Measurements from ENCODE around the gene HOXB5. TPM values are rescaled to one million over a fixed set of nuclear protein-coding genes. Genes with fewer than 3 reads are reported as not detected.

Gene HOXB5
- total RNA-seq, 1 donor from 2014 or later = not detected

DNA sequence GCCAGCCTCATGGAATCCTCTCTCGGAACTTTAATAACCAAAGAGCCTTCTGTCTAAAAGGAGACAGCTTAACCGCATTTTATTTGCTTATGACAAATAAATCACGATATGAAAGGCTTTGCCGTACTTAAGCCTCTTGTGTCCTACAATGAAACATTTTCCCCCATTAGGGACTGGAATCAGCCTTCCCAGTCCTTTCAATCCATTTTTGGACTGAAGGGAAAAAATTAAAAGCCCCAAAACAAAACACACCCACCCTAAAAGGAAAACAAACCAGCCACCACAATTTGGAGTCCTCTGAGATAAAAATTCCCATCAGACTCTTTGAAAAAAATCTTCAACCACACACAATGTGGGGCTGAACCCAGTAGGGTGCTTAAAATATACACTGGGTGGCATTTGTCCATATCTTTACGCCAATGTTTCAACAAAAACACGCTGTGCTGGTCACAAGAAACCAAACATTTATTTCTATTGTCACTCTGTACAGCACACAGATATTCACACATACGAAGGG, 18.5 kb downstream of the HOXB5 start:
- Histone ChIP-seq H3K27ac (ENCODE audit: low read depth, low read length) (no peak overlapping the region), H3K36me3 (ENCODE audit: control insufficient read depth in 3 of 3, insufficient read depth in 3 of 3, low read length in 3 of 3) (no peaks in the 10 kb centered on the region), H3K9ac (ENCODE audit: low read depth in 1 of 3, low read length in 3 of 3) (no peak overlapping the region), H3K9me3 (ENCODE audit: control insufficient read depth in 3 of 3, low read length in 3 of 3) (no peaks in the 10 kb centered on the region), H3K27me3 (ENCODE audit: control insufficient read depth in 3 of 3, insufficient read depth in 3 of 3, low read length in 3 of 3) (peaks cover 29 to 88% (median 82%) of the 10 kb centered on the region in 3 donors), H3K4me1 (ENCODE audit: control insufficient read depth in 3 of 3, insufficient read depth in 3 of 3, low read length in 3 of 3) (peaks cover 12 to 21% (median 19%) of the 10 kb centered on the region in 3 donors), H3K4me3 (ENCODE audit: low read length in 3 of 3) (no peak overlapping the region)

DNA sequence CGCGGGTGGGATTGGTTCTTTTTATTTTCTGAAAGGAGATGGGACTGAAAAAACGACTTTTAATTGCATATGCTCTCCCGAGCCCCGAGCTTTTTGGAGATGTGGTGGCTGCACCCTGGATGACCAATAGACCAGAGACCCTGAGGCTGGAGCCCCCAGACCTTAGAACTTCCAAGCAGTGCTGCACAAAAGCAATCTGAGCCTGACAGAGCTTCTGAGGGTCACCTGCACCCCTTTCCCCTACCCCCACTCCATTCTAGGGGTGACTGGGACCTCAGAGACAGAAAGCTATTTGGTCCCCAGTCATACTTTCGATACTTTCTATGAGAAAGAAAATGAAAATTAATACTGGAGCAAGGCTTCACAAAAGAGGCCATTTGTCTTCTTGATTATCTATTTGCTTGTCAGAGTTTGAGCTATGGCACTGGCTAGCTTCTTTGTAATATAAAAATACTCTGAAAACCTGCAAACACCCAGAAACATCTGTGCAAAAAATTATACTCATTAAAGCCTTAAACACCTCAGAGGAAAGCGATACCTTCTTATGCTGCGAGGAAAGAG, 19.0 kb downstream of the HOXB5 start:
- no peak overlapping the region for H3K27ac ChIP-seq (ENCODE audit: low read depth, low read length)
- no peak overlapping the region for H3K4me3 ChIP-seq (ENCODE audit: low read length in 3 of 3)
- H3K9me3 ChIP-seq (ENCODE audit: control insufficient read depth in 3 of 3, low read length in 3 of 3) = no peaks in the 10 kb centered on the region
- no peaks in the 10 kb centered on the region for H3K36me3 ChIP-seq (ENCODE audit: control insufficient read depth in 3 of 3, insufficient read depth in 3 of 3, low read length in 3 of 3)
- H3K4me1 ChIP-seq (ENCODE audit: control insufficient read depth in 3 of 3, insufficient read depth in 3 of 3, low read length in 3 of 3) = peaks cover 12 to 21% (median 19%) of the 10 kb centered on the region in 3 donors
- peaks cover 27 to 89% (median 81%) of the 10 kb centered on the region in 3 donors for H3K27me3 ChIP-seq (ENCODE audit: control insufficient read depth in 3 of 3, insufficient read depth in 3 of 3, low read length in 3 of 3)
- no peak overlapping the region for H3K9ac ChIP-seq (ENCODE audit: low read depth in 1 of 3, low read length in 3 of 3)

DNA sequence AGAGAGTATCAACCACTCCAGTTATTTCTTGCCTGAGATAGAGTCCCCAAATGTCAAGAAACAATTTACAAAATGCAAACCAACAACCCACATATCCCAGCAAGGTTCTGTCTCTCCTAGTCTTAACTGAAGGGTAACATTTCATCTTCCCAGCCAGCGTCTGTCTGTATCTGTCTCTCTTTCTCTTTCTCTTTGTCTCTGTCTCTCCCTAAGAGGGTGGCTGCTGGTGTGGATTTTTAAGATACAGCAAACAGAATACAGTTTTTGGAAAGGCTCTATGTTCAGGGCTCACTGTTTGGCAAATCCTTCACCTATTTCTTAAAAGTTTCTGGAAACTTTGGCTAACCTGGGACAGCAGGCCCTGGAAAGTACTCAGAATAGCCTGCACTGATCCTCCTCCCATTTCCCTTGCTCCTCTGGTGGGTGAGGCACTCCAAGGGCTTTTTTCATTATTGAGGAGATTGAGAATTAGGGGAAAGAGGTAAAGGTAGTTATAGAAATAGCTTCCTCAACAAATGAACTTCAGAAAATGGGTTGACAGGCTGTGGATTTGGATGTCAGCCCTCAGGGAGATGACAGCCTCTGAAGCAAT, 21.7 kb downstream of the HOXB5 start:
- Histone ChIP-seq H3K4me1 (ENCODE audit: control insufficient read depth in 3 of 3, insufficient read depth in 3 of 3, low read length in 3 of 3) (peaks cover 12 to 16% (median 14%) of the 10 kb centered on the region in 3 donors), H3K9ac (ENCODE audit: low read depth in 1 of 3, low read length in 3 of 3) (no peak overlapping the region), H3K36me3 (ENCODE audit: control insufficient read depth in 3 of 3, insufficient read depth in 3 of 3, low read length in 3 of 3) (no peaks in the 10 kb centered on the region), H3K9me3 (ENCODE audit: control insufficient read depth in 3 of 3, low read length in 3 of 3) (no peaks in the 10 kb centered on the region), H3K4me3 (ENCODE audit: low read length in 3 of 3) (no peak overlapping the region), H3K27ac (ENCODE audit: low read depth, low read length) (no peak overlapping the region), H3K27me3 (ENCODE audit: control insufficient read depth in 3 of 3, insufficient read depth in 3 of 3, low read length in 3 of 3) (peaks cover 15 to 94% (median 87%) of the 10 kb centered on the region in 3 donors)

DNA sequence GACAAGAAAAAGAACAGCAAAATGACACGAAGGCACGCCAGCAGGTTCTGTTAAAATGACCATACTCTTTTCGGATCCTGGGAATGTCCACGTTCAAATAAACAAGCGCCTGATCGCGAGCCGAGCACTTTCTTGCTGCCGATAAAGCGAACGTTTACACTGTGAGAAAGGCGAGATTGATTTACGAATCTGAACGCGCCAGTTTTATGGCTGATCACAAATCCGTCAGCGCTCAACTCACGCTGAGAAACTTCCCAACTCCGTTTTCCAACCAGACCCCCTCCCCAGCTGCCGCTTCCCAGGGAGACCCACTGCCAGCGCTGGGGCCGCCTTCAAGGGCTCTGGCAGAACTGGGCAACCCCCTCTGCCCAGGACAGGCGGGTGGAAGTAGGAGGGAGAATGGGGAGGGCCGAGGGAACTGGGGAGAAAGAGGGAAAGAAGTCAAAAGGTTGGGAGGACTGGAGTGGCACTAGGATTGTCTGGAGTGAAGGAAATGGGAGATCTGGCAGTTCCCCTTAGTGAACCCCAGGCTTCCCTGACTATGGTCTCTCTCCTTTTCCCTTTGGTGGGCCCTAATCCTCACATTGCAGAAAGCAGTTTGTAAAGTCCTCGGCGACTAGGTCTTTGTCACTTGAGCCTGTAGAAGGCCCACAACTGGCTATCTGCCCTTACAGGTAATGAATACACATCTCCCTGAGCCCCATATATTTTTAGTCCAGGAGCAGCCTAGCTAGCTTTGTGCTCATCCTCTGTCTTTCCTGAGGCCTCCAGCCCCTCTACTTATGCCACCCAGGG, 22.4 kb downstream of the HOXB5 start:
- H3K27me3 ChIP-seq (ENCODE audit: control insufficient read depth in 3 of 3, insufficient read depth in 3 of 3, low read length in 3 of 3) = peaks cover 16 to 97% (median 90%) of the 10 kb centered on the region in 3 donors
- H3K4me1 ChIP-seq (ENCODE audit: control insufficient read depth in 3 of 3, insufficient read depth in 3 of 3, low read length in 3 of 3) = peaks cover 8 to 19% (median 13%) of the 10 kb centered on the region in 3 donors
- peak overlapping the region in 1 of 3 donors; percentile 27 for H3K9ac ChIP-seq (ENCODE audit: low read depth in 1 of 3, low read length in 3 of 3)
- H3K36me3 ChIP-seq (ENCODE audit: control insufficient read depth in 3 of 3, insufficient read depth in 3 of 3, low read length in 3 of 3) = no peaks in the 10 kb centered on the region
- H3K9me3 ChIP-seq (ENCODE audit: control insufficient read depth in 3 of 3, low read length in 3 of 3) = no peaks in the 10 kb centered on the region
- no peak overlapping the region for H3K27ac ChIP-seq (ENCODE audit: low read depth, low read length)
- H3K4me3 ChIP-seq (ENCODE audit: low read length in 3 of 3) = peak overlapping the region in 1 of 3 donors; percentile 48

DNA sequence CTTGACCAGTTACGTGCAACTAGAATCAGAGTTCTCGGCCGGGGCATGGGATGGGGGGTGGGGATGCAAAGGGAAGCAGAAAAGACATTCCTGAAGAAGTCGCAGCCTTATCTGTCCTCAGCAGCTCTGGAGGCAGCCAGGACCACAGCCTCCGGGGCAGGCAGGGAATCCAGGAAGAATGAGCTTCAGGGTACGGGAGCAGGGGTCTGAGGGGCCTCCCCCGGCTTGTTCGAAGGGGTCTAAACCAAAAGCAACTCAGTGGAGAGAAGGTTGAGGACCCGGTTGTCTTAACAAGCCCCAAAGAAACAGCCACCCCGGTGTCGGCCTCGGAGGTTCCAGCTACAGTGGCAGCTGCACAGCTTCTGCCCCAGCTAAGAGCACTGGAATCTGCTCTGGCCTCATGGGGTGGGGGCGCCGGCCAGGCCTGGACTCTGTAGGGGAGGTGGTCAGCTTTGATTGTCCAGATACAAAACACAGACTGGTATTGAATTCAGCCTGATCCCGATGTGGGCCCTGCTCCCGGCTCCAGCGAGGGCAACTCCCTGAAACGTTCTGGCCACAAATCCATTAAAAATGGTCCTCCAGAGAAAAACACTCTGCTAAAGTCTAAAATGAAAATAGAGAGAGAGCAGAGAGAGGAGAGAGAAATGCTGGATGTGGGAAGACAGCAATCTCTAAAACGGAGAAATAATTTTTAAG, 23.1 kb downstream of the HOXB5 start:
- H3K4me3 ChIP-seq (ENCODE audit: low read length in 3 of 3) = peak overlapping the region in 1 of 3 donors; percentile 48
- H3K9ac ChIP-seq (ENCODE audit: low read depth in 1 of 3, low read length in 3 of 3) = peak overlapping the region in 1 of 3 donors; percentile 61
- no peak overlapping the region for H3K27ac ChIP-seq (ENCODE audit: low read depth, low read length)
- H3K9me3 ChIP-seq (ENCODE audit: control insufficient read depth in 3 of 3, low read length in 3 of 3) = no peaks in the 10 kb centered on the region
- no peaks in the 10 kb centered on the region for H3K36me3 ChIP-seq (ENCODE audit: control insufficient read depth in 3 of 3, insufficient read depth in 3 of 3, low read length in 3 of 3)
- H3K27me3 ChIP-seq (ENCODE audit: control insufficient read depth in 3 of 3, insufficient read depth in 3 of 3, low read length in 3 of 3) = peaks cover 23 to 97% (median 90%) of the 10 kb centered on the region in 3 donors
- peaks cover 4 to 22% (median 7%) of the 10 kb centered on the region in 3 donors for H3K4me1 ChIP-seq (ENCODE audit: control insufficient read depth in 3 of 3, insufficient read depth in 3 of 3, low read length in 3 of 3)

DNA sequence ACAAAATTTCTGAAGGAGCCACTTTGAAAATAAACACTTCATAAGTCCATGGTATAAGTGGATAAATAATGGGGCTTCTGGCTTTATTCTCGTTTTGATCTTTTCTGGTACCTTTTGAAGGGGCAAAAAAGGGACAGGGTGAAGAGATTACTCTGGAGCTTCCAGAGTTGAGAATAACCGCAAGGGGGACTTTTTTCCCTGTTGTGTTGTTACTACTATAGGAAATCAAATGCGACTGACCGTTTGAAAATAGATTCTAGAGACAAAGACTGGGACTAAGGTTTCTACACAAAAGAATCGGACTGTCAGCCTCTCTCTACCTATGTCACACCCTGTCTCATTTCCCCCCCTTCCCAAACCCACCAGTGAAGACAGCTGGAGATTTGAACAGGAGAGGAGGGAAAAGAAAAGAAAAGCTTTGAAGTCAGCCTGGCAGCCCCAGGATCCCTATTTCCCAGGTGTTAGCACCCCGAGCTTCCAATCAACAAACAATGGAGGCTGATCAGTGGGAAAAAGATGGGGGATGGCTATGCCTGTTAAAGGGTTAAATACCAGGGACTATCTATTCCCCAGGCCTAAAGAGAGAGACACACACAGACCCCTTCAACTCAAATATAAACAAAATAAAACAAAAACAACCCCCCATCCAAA, 23.8 kb downstream of the HOXB5 start:
- Histone ChIP-seq H3K4me3 (ENCODE audit: low read length in 3 of 3) (no peak overlapping the region), H3K27me3 (ENCODE audit: control insufficient read depth in 3 of 3, insufficient read depth in 3 of 3, low read length in 3 of 3) (peaks cover 27 to 97% (median 91%) of the 10 kb centered on the region in 3 donors), H3K9ac (ENCODE audit: low read depth in 1 of 3, low read length in 3 of 3) (no peak overlapping the region), H3K27ac (ENCODE audit: low read depth, low read length) (no peak overlapping the region), H3K9me3 (ENCODE audit: control insufficient read depth in 3 of 3, low read length in 3 of 3) (no peaks in the 10 kb centered on the region), H3K4me1 (ENCODE audit: control insufficient read depth in 3 of 3, insufficient read depth in 3 of 3, low read length in 3 of 3) (peaks cover 6 to 28% (median 8%) of the 10 kb centered on the region in 3 donors), H3K36me3 (ENCODE audit: control insufficient read depth in 3 of 3, insufficient read depth in 3 of 3, low read length in 3 of 3) (no peaks in the 10 kb centered on the region)

DNA sequence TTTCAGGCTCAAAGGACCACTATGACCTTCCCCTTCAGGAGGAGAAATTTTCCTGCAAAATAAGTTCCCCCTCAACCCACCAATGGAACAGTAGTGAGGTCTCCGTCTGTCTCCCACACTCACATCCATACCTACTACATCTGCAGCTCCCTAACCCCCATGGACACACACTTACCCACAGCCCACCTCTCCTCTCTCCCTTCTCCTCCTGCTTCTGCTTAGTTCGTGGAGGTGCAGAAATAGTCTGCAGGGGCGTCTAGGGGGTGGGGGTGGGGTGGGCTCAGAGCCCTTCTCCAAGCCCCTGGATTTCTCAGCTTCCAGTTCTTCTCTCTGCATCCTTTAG, 24.4 kb downstream of the HOXB5 start:
- Histone ChIP-seq H3K36me3 (ENCODE audit: control insufficient read depth in 3 of 3, insufficient read depth in 3 of 3, low read length in 3 of 3) (no peaks in the 10 kb centered on the region), H3K4me3 (ENCODE audit: low read length in 3 of 3) (no peak overlapping the region), H3K9me3 (ENCODE audit: control insufficient read depth in 3 of 3, low read length in 3 of 3) (no peaks in the 10 kb centered on the region), H3K4me1 (ENCODE audit: control insufficient read depth in 3 of 3, insufficient read depth in 3 of 3, low read length in 3 of 3) (peaks cover 8 to 33% (median 12%) of the 10 kb centered on the region in 3 donors), H3K9ac (ENCODE audit: low read depth in 1 of 3, low read length in 3 of 3) (no peak overlapping the region), H3K27ac (ENCODE audit: low read depth, low read length) (no peak overlapping the region), H3K27me3 (ENCODE audit: control insufficient read depth in 3 of 3, insufficient read depth in 3 of 3, low read length in 3 of 3) (peaks cover 26 to 96% (median 91%) of the 10 kb centered on the region in 3 donors)

DNA sequence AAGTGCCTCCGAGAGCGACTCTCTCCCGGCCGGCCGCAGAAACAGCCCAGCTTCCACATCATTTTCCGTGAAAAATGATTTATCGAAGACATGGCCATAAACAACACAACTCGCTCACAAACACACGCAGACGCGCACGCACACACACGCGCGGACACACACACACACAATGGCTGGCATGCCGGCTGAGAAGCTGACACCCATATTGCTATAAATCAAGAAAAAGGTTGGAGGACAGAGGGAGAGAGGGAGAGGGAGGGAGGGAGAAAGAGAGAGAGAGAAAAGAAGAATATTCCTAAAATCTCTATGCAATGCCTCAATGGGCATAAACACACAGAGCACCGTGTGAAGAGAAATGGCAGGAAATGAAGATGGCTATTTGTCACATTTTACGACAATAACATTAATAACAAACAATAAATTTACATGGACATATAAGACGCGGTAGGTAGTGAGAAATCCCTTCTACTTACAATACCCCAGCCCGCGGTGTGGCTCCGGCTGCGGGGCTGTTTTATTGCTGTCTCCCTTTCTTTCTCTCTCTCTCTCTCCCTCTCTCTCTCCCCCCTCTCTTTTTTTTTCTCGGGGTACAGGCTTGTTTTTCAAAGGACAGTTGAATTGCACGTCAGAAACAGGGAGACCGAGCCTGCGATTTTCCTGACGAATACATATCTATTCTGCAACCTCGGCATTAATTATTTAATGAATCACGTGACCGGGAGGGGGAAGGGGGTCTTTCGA, 24.9 kb downstream of the HOXB5 start:
- peaks cover 26 to 92% (median 87%) of the 10 kb centered on the region in 3 donors for H3K27me3 ChIP-seq (ENCODE audit: control insufficient read depth in 3 of 3, insufficient read depth in 3 of 3, low read length in 3 of 3)
- no peak overlapping the region for H3K27ac ChIP-seq (ENCODE audit: low read depth, low read length)
- H3K4me1 ChIP-seq (ENCODE audit: control insufficient read depth in 3 of 3, insufficient read depth in 3 of 3, low read length in 3 of 3) = peaks cover 8 to 33% (median 12%) of the 10 kb centered on the region in 3 donors
- H3K36me3 ChIP-seq (ENCODE audit: control insufficient read depth in 3 of 3, insufficient read depth in 3 of 3, low read length in 3 of 3) = no peaks in the 10 kb centered on the region
- H3K4me3 ChIP-seq (ENCODE audit: low read length in 3 of 3) = no peak overlapping the region
- no peak overlapping the region for H3K9ac ChIP-seq (ENCODE audit: low read depth in 1 of 3, low read length in 3 of 3)
- H3K9me3 ChIP-seq (ENCODE audit: control insufficient read depth in 3 of 3, low read length in 3 of 3) = no peaks in the 10 kb centered on the region

All from skeletal muscle tissue (tissue), 4 donors.